HepG2 (cell line): ENCODE data around the gene OSER1. TPM values are rescaled to one million over a fixed set of nuclear protein-coding genes. Genes with fewer than 3 reads are reported as not detected.
A peak's percentile ranks its signal among the peaks of the same experiment; 100 is the strongest.

ENCODE experiments used
- CBX1 ChIP-seq: IDR thresholded peaks from one replicate; pipeline ENCODE4 v1.6.1; 2016; ENCODE audit warnings: antibody characterized with exemption, low read depth
- CHD4 ChIP-seq: fragments of 200-600 bp; sonication (generic); IDR thresholded peaks from 2 replicates; pipeline ENCODE4 v1.7.0; 2017; ENCODE audit warnings: mild to moderate bottlenecking, low read length, borderline replicate concordance
- DZIP1 ChIP-seq: sonication (generic); formaldehyde crosslinking; IDR thresholded peaks from 2 replicates; pipeline ENCODE4 v1.5.0; 2020; ENCODE audit warnings: mild to moderate bottlenecking, missing genetic modification reagents
- HMG20A ChIP-seq: IDR thresholded peaks from 2 replicates; pipeline ENCODE4 v1.6.1; 2016; ENCODE audit warnings: borderline replicate concordance
- MAF1 ChIP-seq: sonication (generic); formaldehyde crosslinking; IDR thresholded peaks from 2 replicates; pipeline ENCODE4 v1.5.0; 2020; ENCODE audit warnings: missing genetic modification reagents, borderline replicate concordance
- MLLT10 ChIP-seq: sonication (generic); formaldehyde crosslinking; IDR thresholded peaks from 2 replicates; pipeline ENCODE4 v1.4.0; 2020; ENCODE audit warnings: missing genetic modification reagents
- ZBTB44 ChIP-seq: sonication (generic); formaldehyde crosslinking; IDR thresholded peaks from 2 replicates; pipeline ENCODE4 v1.4.0; 2020; ENCODE audit warnings: missing genetic modification reagents
- ZC3H13 ChIP-seq: sonication (generic); formaldehyde crosslinking; IDR thresholded peaks from 2 replicates; pipeline ENCODE4 v1.8.1; 2023; ENCODE audit warnings: mild to moderate bottlenecking, missing genetic modification reagents, moderate library complexity
- ZFP82 ChIP-seq: sonication (generic); formaldehyde crosslinking; IDR thresholded peaks from 2 replicates; pipeline ENCODE4 v1.5.1; 2020; ENCODE audit warnings: mild to moderate bottlenecking, missing genetic modification reagents, borderline replicate concordance
- ZNF225 ChIP-seq: sonication (generic); formaldehyde crosslinking; IDR thresholded peaks from 2 replicates; pipeline ENCODE4 v1.4.0; 2020; ENCODE audit warnings: mild to moderate bottlenecking, missing genetic modification reagents
- ZNF292 ChIP-seq: sonication (generic); formaldehyde crosslinking; IDR thresholded peaks from 2 replicates; pipeline ENCODE4 v1.8.1; 2022; ENCODE audit warnings: mild to moderate bottlenecking, low read depth, missing genetic modification reagents, borderline replicate concordance
- ZNF362 ChIP-seq: sonication (generic); formaldehyde crosslinking; IDR thresholded peaks from 2 replicates; pipeline ENCODE4 v1.4.0; 2020; ENCODE audit warnings: missing genetic modification reagents, mild to moderate bottlenecking, borderline replicate concordance
- ZNF501 ChIP-seq: sonication (generic); formaldehyde crosslinking; IDR thresholded peaks from 2 replicates; pipeline ENCODE4 v1.5.1; 2020; ENCODE audit warnings: mild to moderate bottlenecking, moderate library complexity, missing genetic modification reagents
- ZNF879 ChIP-seq: sonication (generic); formaldehyde crosslinking; IDR thresholded peaks from 2 replicates; pipeline ENCODE4 v1.8.1; 2023; ENCODE audit warnings: missing genetic modification reagents
- polyA plus RNA-seq, 8 experiments: library from polyadenylated mRNA; depleted of rRNA in 3 of 8; stranded (reverse) in 7 of 8; unstranded in 1 of 8; fragments of >200 nt; fragmentation: Illumina TruSeq in 4 of 8; extraction: Trizol in 4 of 8; gene quantifications; 2 replicates each; pipeline versions ENCODE4 v1.2.1 to v1.2.3, GENCODE V29; 2011 to 2016; ENCODE audit warnings: low read depth in 4 of 8, missing spikeins in 1 of 8, mixed read lengths in 1 of 8; ENCODE audit not compliant: insufficient read depth in 1 of 8
- total RNA-seq, 5 experiments: library from RNA; depleted of rRNA; stranded (reverse); fragments of >200 nt; fragmentation: Illumina TruSeq; extraction: Trizol; gene quantifications; 2 replicates each; pipeline ENCODE4 v1.2.3, GENCODE V29; 2016; ENCODE audit warnings: low read depth in 1 of 5
- TF ChIP-seq, protein P1 (sequence below): sonication (generic); formaldehyde crosslinking; IDR thresholded peaks from 2 replicates; pipeline ENCODE4 v1.4.0; 2020; ENCODE audit warnings: mild to moderate bottlenecking, missing genetic modification reagents
- TF ChIP-seq, protein P2 (sequence below): sonication (generic); formaldehyde crosslinking; IDR thresholded peaks from 2 replicates; pipeline ENCODE4 v1.4.0; 2020; ENCODE audit warnings: missing genetic modification reagents, borderline replicate concordance
- TF ChIP-seq, protein P3 (sequence below): sonication (generic); formaldehyde crosslinking; IDR thresholded peaks from 2 replicates; pipeline ENCODE4 v1.4.0; 2020; ENCODE audit warnings: mild to moderate bottlenecking, missing genetic modification reagents

The OSER1 gene
- total and polyA plus RNA-seq, 2 of the 13 experiments (the other 11 are each of a cell fraction or from before 2014, with no cell fraction given) = 71.2 to 71.5 TPM

DNA sequence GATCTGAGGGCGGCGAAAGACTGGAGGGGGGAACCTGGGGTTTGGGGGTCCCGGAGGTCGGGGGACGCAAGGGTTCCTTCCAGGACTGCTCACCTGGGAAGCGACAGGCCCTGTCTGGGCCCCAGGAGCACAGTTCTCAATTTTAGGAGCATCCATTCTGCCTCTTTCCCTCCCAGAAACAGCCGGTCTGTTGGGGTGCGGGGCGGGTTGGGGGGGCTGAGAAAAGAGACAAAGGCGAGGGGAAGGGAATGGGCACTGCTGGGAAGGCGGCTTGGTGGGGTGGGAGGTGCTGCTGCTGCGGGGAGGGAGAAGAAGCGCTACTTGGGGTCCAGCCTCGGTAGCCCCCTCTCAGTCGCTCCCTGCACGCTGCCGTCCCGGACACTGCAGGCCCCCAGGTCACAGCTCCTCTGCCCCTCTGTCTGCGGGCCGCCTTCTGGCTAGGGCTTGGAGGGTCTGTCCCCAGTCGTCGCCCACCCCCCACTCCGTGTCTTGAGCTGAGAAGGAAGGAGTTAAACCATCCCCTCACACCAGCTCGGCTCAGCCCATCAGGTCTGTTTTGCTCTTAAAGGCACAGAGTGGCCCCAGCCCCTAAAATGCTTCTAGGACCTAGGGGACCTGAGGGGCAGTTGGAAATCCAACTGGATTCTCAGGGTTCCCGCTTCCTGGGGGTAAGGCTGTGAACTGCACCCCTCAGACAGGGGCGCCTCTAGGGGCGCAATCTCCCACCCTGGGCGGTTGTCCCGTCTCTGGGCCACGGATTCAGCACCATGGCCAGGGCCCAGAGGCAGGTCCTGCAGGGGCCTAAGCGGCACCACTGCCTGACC lies 37.2 kb upstream of the OSER1 start (continued):
- TF ChIP-seq, protein P1, sequence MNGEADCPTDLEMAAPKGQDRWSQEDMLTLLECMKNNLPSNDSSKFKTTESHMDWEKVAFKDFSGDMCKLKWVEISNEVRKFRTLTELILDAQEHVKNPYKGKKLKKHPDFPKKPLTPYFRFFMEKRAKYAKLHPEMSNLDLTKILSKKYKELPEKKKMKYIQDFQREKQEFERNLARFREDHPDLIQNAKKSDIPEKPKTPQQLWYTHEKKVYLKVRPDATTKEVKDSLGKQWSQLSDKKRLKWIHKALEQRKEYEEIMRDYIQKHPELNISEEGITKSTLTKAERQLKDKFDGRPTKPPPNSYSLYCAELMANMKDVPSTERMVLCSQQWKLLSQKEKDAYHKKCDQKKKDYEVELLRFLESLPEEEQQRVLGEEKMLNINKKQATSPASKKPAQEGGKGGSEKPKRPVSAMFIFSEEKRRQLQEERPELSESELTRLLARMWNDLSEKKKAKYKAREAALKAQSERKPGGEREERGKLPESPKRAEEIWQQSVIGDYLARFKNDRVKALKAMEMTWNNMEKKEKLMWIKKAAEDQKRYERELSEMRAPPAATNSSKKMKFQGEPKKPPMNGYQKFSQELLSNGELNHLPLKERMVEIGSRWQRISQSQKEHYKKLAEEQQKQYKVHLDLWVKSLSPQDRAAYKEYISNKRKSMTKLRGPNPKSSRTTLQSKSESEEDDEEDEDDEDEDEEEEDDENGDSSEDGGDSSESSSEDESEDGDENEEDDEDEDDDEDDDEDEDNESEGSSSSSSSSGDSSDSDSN (CRISPR knock-in tag) = peak; percentile 42; the same call in 1 of the 2 replicates
- TF ChIP-seq, protein P2, sequence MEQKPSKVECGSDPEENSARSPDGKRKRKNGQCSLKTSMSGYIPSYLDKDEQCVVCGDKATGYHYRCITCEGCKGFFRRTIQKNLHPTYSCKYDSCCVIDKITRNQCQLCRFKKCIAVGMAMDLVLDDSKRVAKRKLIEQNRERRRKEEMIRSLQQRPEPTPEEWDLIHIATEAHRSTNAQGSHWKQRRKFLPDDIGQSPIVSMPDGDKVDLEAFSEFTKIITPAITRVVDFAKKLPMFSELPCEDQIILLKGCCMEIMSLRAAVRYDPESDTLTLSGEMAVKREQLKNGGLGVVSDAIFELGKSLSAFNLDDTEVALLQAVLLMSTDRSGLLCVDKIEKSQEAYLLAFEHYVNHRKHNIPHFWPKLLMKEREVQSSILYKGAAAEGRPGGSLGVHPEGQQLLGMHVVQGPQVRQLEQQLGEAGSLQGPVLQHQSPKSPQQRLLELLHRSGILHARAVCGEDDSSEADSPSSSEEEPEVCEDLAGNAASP (CRISPR knock-in tag) = peak; percentile 96
- TF ChIP-seq CBX1 (no peak), ZC3H13 (peak; percentile 59; the same call in 1 of the 2 replicates), ZNF362 (CRISPR knock-in tag) (peak; percentile 77), ZNF292 (CRISPR knock-in tag) (no peak), ZNF879 (CRISPR knock-in tag) (peak; percentile 97), HMG20A (CRISPR knock-in tag) (peak; percentile 37; the same call in 1 of the 2 replicates), ZNF225 (CRISPR knock-in tag) (peak; percentile 96), MLLT10 (CRISPR knock-in tag) (peak; percentile 92; the same call in 1 of the 2 replicates), MAF1 (CRISPR knock-in tag) (peak; percentile 98), ZFP82 (peak; percentile 77; the same call in 1 of the 2 replicates), ZBTB44 (CRISPR knock-in tag) (peak; percentile 99), ZNF501 (CRISPR knock-in tag) (peak; percentile 93), CHD4 (no peak), DZIP1 (peak; percentile 95)
- TF ChIP-seq, protein P3, sequence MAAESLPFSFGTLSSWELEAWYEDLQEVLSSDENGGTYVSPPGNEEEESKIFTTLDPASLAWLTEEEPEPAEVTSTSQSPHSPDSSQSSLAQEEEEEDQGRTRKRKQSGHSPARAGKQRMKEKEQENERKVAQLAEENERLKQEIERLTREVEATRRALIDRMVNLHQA (CRISPR knock-in tag) = no peak
